Measurements from ENCODE around the gene WDR64. TPM values are rescaled to one million over a fixed set of nuclear protein-coding genes. Genes with fewer than 3 reads are reported as not detected.

The WDR64 gene
- total RNA-seq, 1 donor from 2014 or later = not detected

DNA sequence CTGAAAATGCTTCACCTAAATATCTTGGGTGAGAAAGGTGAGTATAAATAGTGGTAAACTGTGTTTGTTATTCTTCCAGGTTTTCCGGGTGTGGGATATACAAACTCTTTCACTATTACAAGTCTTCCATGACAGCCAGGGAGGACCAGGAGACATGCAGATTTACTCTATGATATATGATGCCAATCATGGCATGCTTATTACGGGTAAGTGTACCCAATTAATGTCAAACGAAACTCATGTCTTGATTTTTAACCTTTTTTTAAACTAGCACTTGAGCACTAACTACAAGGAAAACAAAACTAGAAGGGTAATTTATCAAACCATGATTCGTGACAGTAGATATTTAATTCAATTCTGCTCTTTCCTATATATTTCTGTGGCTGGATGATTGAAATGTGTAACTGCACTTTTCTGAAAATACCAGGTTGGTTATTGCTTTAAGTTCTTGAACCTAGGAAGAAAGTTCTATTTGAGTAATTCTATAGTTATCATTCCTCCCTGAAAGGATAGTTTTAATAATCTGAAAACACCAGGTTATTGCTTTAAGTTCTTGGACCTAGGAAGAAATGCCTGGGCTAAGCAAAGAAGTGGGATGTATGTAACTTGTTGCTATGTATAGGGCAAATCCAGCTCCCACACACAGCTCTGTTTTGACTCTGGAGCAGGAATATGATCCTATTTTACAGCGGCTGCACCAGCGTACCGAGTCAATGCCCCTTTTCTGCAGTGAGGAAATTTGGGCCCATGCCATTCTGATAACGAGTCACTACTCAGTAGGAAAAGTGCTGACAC lies 86.4 kb downstream of the WDR64 start:
- Mint-ChIP-seq H3K36me3 (ENCODE audit: unreplicated experiment) (no peaks in the 10 kb centered on the region), H3K27me3 (ENCODE audit: unreplicated experiment) (no peaks in the 10 kb centered on the region), H3K4me3 (ENCODE audit: unreplicated experiment) (no peak overlapping the region), H3K4me1 (ENCODE audit: low read depth, unreplicated experiment) (peaks cover 2% of the 10 kb centered on the region), H3K27ac (ENCODE audit: unreplicated experiment) (no peak overlapping the region), H3K9me3 (ENCODE audit: unreplicated experiment) (no peaks in the 10 kb centered on the region)
- no peak for DNase-seq
- TF ChIP-seq, protein P1, sequence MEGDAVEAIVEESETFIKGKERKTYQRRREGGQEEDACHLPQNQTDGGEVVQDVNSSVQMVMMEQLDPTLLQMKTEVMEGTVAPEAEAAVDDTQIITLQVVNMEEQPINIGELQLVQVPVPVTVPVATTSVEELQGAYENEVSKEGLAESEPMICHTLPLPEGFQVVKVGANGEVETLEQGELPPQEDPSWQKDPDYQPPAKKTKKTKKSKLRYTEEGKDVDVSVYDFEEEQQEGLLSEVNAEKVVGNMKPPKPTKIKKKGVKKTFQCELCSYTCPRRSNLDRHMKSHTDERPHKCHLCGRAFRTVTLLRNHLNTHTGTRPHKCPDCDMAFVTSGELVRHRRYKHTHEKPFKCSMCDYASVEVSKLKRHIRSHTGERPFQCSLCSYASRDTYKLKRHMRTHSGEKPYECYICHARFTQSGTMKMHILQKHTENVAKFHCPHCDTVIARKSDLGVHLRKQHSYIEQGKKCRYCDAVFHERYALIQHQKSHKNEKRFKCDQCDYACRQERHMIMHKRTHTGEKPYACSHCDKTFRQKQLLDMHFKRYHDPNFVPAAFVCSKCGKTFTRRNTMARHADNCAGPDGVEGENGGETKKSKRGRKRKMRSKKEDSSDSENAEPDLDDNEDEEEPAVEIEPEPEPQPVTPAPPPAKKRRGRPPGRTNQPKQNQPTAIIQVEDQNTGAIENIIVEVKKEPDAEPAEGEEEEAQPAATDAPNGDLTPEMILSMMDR (IDR thresholded peaks at IDR 0.05; ENCODE audit: partially characterized antibody, unreplicated experiment) = no peak

DNA sequence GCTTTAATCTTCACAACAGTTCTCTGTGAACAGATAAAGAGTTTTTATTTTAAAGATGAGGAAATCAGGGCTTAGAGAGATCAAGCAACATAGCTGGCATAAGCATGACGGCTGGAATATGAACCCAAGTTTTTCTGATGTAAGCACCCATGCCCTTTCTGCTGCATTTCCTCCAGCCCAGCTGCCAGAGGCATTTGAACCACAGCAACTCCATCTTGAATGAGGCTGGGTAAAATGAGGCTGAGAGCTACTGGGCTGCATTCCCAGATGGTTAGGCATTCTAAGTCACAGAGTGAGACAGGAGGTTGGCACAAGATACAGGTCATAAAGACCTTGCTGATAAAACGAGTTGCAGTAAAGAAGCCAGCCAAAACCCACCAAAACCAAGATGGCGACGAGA lies 90.0 kb downstream of the WDR64 start:
- no peaks in the 10 kb centered on the region for H3K27me3 Mint-ChIP-seq (ENCODE audit: unreplicated experiment)
- TF ChIP-seq, protein P1 (IDR thresholded peaks at IDR 0.05; ENCODE audit: partially characterized antibody, unreplicated experiment) = no peak
- H3K36me3 Mint-ChIP-seq (ENCODE audit: unreplicated experiment) = no peaks in the 10 kb centered on the region
- no peak for DNase-seq
- no peak overlapping the region for H3K27ac Mint-ChIP-seq (ENCODE audit: unreplicated experiment)
- H3K9me3 Mint-ChIP-seq (ENCODE audit: unreplicated experiment) = no peaks in the 10 kb centered on the region
- H3K4me1 Mint-ChIP-seq (ENCODE audit: low read depth, unreplicated experiment) = peaks cover 2% of the 10 kb centered on the region
- H3K4me3 Mint-ChIP-seq (ENCODE audit: unreplicated experiment) = no peak overlapping the region

DNA sequence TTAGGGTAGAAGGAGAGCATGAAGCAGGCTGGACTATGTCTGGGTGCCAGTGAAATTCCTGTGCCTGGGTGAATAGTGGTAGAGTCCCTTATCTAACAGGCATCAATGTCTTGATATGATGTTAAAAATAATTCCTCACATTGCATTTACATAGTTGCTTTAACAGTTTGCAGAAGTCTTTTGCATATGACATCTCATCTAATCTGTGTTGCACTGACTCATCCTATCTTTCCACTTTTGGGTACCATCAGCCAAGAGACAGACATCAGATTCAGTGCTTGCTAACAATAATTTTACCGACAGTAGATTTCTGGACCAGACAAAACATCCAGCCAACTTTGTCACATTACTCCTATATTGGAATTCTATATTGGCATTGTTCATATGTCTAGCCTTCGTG lies 92.5 kb downstream of the WDR64 start:
- no peaks in the 10 kb centered on the region for H3K9me3 Mint-ChIP-seq (ENCODE audit: unreplicated experiment)
- no peaks in the 10 kb centered on the region for H3K27me3 Mint-ChIP-seq (ENCODE audit: unreplicated experiment)
- H3K4me3 Mint-ChIP-seq (ENCODE audit: unreplicated experiment) = no peak overlapping the region
- TF ChIP-seq, protein P1 (IDR thresholded peaks at IDR 0.05; ENCODE audit: partially characterized antibody, unreplicated experiment) = no peak
- H3K36me3 Mint-ChIP-seq (ENCODE audit: unreplicated experiment) = no peaks in the 10 kb centered on the region
- H3K4me1 Mint-ChIP-seq (ENCODE audit: low read depth, unreplicated experiment) = no peaks in the 10 kb centered on the region
- DNase-seq = no peak
- no peak overlapping the region for H3K27ac Mint-ChIP-seq (ENCODE audit: unreplicated experiment)

DNA sequence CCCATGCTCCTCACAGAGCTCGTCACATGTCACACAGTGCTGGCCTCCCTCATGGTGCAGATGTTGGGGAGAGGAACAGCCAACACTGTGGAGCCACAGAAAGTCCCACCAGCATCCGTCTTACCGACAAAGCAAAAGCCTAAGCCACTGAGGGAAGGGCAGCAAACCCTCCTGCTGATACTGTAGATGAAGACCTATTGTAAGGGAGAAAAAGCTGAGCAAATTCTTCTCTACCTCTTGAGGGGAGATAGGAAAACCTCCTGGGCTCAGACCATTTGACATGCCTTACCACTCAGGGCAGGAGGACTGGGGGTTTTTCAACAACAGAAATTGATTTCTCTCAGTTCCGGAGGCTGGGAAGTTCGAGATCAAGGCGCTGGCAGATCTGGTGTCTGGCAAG lies 95.9 kb downstream of the WDR64 start:
- H3K27me3 Mint-ChIP-seq (ENCODE audit: unreplicated experiment) = no peaks in the 10 kb centered on the region
- H3K27ac Mint-ChIP-seq (ENCODE audit: unreplicated experiment) = no peak overlapping the region
- H3K36me3 Mint-ChIP-seq (ENCODE audit: unreplicated experiment) = no peaks in the 10 kb centered on the region
- no peak overlapping the region for H3K4me3 Mint-ChIP-seq (ENCODE audit: unreplicated experiment)
- DNase-seq = no peak
- no peaks in the 10 kb centered on the region for H3K4me1 Mint-ChIP-seq (ENCODE audit: low read depth, unreplicated experiment)
- TF ChIP-seq, protein P1 (IDR thresholded peaks at IDR 0.05; ENCODE audit: partially characterized antibody, unreplicated experiment) = no peak
- no peaks in the 10 kb centered on the region for H3K9me3 Mint-ChIP-seq (ENCODE audit: unreplicated experiment)

All from glutamatergic neuron (in vitro differentiated cells).